GM12892 (cell line): ENCODE data around the gene GALNTL6.
"Not testable (repeated sequence)": the region's sequence is repeated elsewhere in the genome, so short reads cannot be mapped to it uniquely, and the experiment has no call there.

Experiments
- DNase-seq: peaks from one replicate; pipeline ENCODE4 v3.0.0; 2011; ENCODE audit not compliant: insufficient read length
- FAIRE-seq: peaks from 2 replicates; lab custom pipeline; 2011; peaks lifted over from hg19 to GRCh38; lab: Jason Lieb, UNC
- POLR2A ChIP-seq: IDR thresholded peaks from 2 replicates; pipeline ENCODE4 v1.6.1; 2011; ENCODE audit warnings: low read depth, low read length, control low read depth
- POLR2AphosphoS5 ChIP-seq: IDR thresholded peaks from 2 replicates; pipeline ENCODE4 v1.6.1; 2011; ENCODE audit warnings: low read depth, low read length, control low read depth
- TAF1 ChIP-seq: IDR thresholded peaks from 2 replicates; pipeline ENCODE4 v1.6.1; 2011; ENCODE audit warnings: low read depth, mild to moderate bottlenecking, control low read depth, low read length, borderline replicate concordance

The GALNTL6 gene

DNA sequence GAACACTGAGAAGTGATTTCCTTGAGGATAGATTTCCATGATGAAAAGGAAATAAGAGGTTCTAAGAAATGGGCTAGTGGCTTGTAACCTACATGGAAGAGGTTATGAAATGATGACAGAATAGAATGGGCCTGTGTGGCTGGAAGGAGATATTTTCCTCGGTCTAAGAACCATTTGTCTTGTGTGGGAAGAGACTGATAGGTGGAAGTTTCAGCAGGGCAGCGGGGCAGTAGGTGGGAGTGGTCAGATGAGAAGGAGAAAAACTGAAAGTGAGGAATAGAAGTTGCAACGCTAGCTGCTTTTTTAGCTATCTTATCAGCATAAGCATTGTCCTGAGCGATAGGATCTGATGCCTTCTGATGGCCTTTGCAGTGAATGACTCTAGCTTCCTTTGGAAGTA is 1144.0 kb downstream of the GALNTL6 start:
- no peak for FAIRE-seq
- DNase-seq = no peak
- TF ChIP-seq POLR2AphosphoS5 = no peak
- no peak for TF ChIP-seq POLR2A
- TF ChIP-seq TAF1 = no peak

DNA sequence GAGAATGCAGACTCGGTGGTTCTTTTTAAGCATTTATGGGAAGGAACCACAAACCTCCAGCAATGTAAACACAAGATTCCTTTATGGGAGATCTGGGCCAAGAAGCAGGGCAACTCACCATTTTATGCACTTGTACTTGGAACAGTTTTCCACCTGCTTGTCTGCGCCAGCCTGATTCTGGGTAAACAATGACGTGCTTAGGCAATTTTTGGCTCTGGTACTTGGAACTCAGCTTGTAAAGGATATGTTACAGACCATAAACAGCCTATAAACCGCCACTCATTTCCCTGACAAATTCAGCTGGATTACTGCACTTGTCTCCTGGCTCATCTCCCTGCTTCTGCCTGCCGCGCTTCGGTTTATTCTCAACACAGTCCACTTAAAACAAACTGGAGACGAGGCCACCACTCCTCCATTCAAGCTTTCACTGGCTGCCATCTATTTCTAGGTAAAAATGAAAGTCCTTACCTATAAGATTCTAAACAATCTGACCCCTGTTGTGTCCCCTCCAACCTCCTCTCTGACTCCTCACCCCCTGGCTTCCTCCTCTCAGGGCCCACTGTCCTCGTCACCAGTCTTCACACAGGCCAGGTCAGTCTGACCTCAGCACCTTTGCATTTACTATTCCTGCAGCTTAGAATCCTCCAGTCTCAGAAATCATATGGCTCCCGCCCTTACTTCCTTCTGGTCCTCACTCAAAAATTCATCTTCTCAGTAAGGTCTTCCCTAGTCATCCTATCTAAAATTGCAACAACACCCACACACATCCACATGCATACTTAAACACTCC is 1149.6 kb downstream of the GALNTL6 start:
- DNase-seq (no peak), FAIRE-seq (no peak)
- no peak for TF ChIP-seq POLR2AphosphoS5
- no peak for TF ChIP-seq POLR2A
- TF ChIP-seq TAF1 = no peak

DNA sequence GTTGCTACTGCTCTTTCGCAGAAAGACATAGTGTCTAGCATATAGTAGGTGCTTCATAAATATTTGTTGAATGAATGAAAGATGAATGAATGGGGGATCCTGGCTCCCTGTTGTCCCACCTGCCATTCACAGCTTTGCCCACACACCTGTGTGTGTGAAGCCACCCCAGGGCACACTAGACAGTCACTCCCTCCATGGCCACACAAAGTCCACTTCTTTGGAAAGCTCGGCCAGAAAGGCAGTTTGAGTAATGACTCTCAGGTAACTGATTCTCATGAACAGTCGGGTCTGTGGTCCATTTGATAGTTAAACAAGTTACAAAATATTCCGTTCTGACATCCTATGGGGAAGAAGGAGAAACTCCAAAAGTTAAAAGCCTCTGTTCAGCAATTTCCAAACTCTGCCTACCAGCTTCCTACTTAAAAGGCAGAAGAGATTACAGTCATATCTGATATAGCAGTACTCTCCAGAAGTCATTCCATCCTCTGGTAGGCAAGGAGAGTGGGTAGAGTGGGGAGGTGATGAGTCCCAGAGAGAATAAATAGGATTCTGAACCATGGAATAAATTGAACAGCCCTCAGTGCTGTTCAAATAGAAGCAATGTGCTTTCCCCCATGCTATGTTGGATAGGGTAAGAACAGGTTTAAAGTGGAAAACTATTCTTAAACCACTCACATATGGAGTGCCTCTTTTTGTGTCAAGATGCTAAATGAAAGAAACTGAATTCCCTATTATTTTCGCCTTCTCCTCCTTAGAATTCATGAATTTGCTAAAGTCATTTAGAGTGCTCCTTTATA is 1150.5 kb downstream of the GALNTL6 start:
- FAIRE-seq (no peak), DNase-seq (no peak)
- no peak for TF ChIP-seq TAF1
- no peak for TF ChIP-seq POLR2AphosphoS5
- TF ChIP-seq POLR2A = no peak

DNA sequence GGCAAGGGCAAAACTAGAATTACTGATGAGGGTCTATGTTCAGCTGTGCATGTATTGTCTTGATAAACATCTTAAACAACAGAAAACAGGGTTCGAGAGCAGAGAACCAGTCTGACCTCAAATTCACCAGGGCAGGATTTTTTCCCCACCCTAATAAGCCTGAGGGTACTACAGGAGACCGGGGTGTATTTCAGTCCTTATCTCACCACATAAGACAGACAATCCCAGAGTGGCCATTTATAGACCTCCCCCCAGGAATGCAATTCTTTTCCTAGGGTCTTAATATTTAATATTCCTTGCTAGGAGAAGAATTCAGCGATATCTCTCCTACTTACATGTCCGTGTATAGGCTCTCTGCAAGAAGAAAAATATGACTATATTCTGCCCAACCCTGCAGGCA is 1157.0 kb downstream of the GALNTL6 start:
- FAIRE-seq = not testable (repeated sequence)

DNA sequence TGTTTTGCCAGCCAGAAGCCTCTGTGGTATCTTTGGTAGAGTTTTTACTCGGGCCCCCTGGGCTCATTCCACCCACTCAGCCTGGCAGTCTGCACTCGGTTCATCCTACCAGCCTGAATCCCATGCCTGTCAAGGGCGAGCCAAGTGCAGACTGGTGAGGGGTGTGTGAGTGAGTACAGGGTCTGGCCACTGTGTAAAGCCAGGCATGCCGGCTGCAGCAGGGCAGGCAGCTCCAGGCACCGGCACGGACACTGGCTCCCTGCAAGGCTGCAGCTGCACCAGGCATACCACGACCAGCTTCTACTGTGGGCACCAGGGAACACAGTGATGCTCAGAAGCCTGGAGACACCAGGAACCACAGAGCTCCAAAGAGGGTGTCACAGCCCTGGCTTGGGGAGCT is 1161.4 kb downstream of the GALNTL6 start:
- TF ChIP-seq POLR2AphosphoS5 (no peak), TAF1 (no peak), POLR2A (no peak)
- FAIRE-seq (no peak), DNase-seq (no peak)

More for the DNA sequence above, 1157.0 kb downstream of the GALNTL6 start:
- DNase-seq = not testable (repeated sequence)

DNA sequence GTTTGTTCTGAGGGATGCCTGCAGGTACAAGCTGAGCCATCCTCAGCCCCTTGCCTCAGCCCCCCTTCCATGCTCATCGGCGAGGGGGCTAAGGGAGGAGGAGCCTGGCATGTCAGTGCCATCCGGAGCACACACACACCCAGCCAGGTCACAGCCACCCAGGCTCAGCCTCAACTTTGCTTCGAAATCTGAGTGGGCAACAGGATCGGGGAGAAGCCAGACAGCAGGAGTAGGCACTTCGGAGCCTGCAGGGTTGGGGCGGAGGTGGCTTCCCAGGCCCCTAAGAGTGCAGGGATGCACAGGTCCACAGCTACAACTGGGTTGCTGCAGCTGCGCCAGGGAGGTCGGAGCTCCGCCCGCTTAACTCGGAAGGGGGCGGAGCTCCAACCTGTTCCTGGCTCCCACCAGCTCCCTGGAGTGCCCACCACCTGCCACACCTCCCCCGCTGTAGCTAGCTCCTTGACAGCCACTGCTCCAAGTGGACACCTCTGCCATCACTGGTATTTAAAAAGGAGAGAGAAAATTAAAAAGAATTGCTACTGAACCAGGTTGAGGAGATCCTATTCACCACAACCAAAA is 1162.5 kb downstream of the GALNTL6 start:
- TF ChIP-seq TAF1 (no peak), POLR2AphosphoS5 (no peak), POLR2A (no peak)
- no peak for DNase-seq

DNA sequence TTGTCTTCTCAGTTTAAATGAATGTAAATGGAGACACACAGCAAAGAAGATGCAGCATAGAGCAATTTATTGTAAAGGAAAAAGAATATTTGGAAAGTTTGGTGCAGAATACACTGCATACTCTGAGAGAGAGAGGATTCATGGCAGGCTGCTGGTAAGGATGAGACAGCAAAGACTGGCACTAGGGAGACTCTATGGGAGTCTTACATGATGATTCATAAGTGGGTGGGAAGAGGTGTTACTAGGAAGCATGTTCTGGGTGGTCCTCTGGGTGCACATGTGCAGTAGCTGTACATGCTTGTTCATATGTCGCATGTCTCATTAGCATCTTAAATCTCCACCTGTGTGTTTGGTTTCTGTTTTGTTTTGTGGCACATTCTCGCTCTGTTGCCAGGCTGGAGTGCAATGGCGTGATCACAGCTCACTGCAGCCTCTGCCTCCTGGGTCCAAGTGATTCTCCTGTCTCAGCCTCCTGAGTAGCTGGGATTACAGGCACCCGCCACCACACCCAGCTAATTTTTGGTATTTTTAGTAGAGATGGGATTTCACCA is 1164.4 kb downstream of the GALNTL6 start:
- not testable (repeated sequence) for FAIRE-seq, DNase-seq

More for the DNA sequence above, 1162.5 kb downstream of the GALNTL6 start:
- no peak for FAIRE-seq

DNA sequence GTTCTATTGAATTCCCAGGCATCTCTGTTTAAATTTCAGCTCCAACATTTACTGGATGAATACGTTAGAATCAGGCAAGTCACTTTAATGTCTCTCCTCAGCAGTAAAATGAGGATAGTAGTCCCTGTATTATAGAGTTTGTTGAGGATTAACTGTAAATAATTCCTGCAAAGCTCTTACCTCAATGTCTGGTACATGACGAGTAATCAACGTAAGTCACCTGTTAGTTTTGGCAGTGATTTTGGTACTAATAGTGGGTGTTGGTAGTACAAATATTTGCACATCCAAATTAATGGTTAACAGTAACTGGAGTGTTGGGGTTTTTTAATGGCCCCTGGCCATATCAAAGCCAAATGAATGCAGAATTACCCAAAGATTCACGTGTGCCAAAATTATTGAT is 1165.6 kb downstream of the GALNTL6 start:
- TF ChIP-seq POLR2AphosphoS5 = no peak
- no peak for TF ChIP-seq TAF1
- TF ChIP-seq POLR2A = no peak
- FAIRE-seq (no peak), DNase-seq (no peak)

DNA sequence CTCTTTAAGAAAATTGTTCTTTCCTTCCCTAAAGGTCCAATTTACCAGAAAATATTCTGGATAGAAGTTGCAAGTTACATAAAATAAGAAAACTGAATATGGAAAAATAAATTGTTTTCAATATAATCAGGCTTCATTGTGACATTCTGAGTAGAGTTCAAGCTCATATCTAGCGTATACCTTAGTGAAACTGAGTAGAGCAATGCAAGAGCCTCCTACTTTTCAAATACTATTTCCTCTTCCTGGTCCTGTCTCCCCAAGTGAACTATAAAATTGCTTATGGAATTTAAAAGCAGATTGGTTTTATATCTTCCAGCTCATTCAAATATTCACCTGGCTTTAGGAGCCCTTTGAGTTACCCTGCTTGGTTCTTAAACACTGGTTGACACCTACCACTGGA is 1166.1 kb downstream of the GALNTL6 start:
- TF ChIP-seq POLR2A = no peak
- TF ChIP-seq TAF1 = no peak
- no peak for TF ChIP-seq POLR2AphosphoS5
- DNase-seq (no peak), FAIRE-seq (no peak)

DNA sequence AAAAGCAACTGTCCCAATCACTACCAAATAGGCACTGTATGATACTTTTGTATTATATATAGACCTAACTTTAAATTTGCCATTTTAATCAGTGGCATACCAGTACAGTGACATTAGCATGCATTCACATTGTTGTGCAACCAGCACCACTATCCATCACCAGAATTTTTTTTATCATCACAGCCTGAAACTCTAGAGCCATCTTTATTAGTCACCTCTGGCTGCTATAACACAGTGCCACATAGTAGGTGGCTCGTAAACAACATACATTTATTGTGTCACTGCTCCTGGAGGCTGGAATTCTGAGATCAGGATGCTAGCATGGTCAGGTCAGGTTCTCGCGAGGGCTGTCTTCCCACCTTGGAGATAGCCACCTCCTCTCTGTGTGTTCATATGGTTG is 1167.0 kb downstream of the GALNTL6 start:
- no peak for DNase-seq
- FAIRE-seq = no peak
- TF ChIP-seq POLR2A (no peak), TAF1 (no peak), POLR2AphosphoS5 (no peak)

DNA sequence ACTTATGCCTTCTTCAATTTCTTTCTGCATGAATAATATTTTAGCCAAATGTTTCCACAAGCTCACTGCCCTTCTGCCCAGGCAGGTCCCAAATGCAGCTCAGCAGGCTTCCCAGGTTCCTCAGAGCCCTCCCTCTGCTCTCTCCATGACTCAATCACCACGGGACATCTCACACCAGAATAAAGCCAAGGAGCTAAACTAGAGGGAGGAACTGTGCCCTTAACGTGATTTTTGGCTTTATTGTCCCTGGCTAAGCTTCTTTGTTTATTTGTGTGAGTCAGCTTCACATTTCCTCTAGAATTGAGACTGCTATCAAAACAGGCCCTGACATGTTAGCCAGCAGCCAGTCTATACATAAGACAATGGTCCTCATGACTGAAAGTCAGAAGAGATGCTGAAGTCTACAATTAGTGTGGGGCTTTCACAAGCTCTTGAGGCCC is 1169.0 kb downstream of the GALNTL6 start:
- FAIRE-seq = no peak
- TF ChIP-seq POLR2AphosphoS5 = no peak
- no peak for TF ChIP-seq TAF1
- no peak for TF ChIP-seq POLR2A
- no peak for DNase-seq

DNA sequence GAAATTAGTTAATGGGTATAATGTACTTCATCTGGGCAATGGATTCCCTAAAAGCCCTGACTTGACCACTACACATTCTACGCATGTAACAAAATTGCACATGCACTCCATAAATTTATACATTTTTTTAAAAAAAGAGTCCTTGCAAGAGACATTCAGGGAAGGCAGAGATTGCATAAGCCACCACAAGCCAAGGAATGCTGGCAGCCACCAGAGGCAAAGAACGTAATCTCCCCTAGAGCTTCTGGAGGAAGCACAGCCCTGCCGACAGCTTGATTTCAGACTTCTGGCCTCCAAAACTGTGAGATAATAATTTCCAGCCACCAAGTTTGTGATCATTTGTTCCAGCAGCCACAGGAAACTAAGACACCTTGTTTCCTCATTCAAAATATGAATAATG is 1169.8 kb downstream of the GALNTL6 start:
- FAIRE-seq (no peak), DNase-seq (no peak)
- TF ChIP-seq POLR2AphosphoS5 (no peak), TAF1 (no peak), POLR2A (no peak)
